ENCODE data around the gene AP3D1.
"Not testable (repeated sequence)": the region's sequence is repeated elsewhere in the genome, so short reads cannot be mapped to it uniquely, and the experiment has no call there.

Gene AP3D1

GRCh38 chr19:2149980-2150793 lies 1.2 kb downstream of the AP3D1 start:
- DNase-seq, result no peak

DNA sequence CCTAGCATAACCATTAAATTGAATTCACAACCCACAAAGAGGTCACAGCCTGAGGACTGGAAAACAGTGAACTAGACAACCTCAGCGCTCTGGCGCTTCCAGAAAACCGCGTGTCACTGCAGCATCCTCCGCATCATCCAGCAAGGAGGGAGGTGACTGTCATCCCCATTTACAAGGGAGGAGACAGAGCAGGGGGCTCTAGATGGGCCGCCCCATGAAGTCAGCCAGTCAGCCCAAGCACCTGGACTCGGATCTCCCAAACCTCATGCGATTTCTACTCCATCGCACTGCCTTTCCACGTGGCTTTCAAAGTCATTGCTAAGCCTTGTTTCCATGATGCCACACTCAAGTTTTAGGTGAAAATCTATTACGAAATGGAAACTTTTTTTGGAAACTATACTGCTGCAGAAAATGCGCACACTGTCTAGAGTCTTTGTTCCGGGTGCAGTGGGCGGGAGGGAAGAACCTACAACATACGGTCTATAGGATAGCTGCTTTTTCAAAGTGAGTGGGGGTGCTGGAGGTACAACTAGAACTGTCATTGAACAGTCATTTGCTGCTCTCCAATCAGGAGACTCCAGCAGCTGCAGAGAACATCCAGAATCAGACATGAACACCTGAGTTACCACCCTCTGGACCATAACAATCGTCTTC lies 2.8 kb downstream of the AP3D1 start:
- DNase-seq, result no peak

GRCh38 chr19:2145831-2146241 lies 5.5 kb downstream of the AP3D1 start:
- DNase-seq, result no peak

- no peak for DNase-seq
Observed at GRCh38 chr19:2144190-2144589, 7.2 kb downstream of the AP3D1 start.

- no peak for DNase-seq
Observed at GRCh38 chr19:2142173-2142829, 9.1 kb downstream of the AP3D1 start.

GRCh38 chr19:2140138-2140569 lies 11.2 kb downstream of the AP3D1 start:
- no peak for DNase-seq

- DNase-seq, result no peak
Observed at GRCh38 chr19:2139385-2140137, 11.8 kb downstream of the AP3D1 start.

GRCh38 chr19:2138061-2138728 lies 13.2 kb downstream of the AP3D1 start:
- no peak for DNase-seq

DNA sequence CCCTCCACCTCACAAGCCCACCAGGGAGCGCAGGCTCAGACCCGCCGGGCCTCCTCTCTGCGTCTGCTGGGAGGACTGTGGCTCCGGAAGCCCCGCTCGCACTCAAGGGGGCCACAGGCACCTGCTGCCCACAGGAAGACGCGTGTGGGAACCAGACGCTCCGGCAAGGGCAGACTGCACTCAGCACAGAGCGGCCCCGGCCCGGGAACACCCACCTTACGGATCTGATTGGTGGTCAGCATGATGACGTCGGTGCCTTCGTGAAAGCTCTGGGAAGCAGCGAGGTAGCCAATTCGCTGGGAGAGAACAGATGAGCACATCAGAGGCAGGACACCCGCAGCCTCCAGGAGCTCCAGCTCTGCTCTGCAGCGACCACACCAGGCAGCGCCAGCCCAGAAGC lies 14.6 kb downstream of the AP3D1 start:
- DNase-seq, result no peak

DNA sequence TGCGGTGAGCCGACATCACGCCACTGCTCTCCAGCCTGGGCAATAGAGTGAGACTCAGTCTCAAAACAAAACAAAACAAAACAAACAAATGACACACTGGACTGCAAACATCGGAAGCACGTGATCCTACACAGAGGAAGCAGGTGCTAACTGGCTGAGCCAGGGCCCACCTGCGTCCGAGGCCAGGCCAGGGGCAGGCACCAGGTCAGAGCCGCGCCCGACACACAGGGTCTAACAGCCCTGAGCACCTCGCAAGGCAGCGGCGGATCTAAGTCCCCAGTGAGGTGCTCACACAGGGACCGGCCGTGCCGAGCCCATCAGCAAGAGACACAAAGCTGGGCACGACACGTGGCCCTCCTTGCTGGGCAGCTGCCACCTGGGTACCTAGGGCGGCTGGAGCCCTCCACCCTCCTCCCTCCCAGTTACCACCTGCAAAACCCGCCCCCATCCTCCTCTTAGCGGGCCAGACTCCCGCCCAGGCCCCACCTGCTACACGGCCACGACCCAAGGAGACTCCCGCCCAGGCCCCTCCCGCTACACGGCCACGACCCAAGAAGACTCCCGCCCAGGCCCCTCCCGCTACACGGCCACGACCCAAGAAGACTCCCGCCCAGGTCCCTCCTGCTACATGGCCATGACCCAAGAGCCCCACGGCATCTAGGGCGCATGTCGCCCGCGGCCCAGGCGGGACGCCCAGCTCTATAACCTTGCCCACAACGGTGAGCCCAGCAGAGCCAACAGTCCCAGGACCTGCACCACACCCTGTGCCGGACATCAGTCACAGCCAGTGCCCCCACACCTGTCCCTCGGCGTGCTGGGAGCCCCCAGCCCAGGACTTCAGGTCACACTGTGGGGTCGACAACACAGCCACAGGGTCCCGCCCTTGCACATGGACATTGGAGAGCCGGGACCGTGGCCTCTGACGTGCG lies 15.6 kb downstream of the AP3D1 start:
- no peak for DNase-seq

- DNase-seq, result no peak
Observed at GRCh38 chr19:2132731-2133490, 18.5 kb downstream of the AP3D1 start.

DNA sequence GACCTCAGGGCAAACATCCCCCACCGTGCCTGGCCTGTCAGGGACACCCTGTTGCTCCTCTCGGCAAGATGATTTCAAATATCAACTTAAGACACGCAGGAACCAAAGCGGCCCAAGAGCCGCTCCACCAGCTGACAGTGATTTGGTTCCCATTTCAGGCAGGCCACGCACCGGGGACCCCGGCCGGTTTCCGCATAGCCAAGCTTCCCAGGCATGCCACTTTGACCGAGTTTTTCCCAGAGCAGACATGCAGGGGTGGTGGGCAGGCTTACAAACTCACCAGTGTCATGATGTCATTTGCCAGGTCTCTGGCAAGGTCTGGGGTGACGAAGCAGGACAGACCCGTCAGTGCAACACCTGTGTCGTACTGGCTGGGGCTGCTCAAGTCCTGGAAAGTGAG lies 19.2 kb downstream of the AP3D1 start:
- no peak for DNase-seq

- DNase-seq, result not testable (repeated sequence)
Observed at GRCh38 chr19:2131012-2131975, 20.1 kb downstream of the AP3D1 start.

- no peak for DNase-seq
Observed at GRCh38 chr19:2129892-2130770, 21.2 kb downstream of the AP3D1 start.

DNA sequence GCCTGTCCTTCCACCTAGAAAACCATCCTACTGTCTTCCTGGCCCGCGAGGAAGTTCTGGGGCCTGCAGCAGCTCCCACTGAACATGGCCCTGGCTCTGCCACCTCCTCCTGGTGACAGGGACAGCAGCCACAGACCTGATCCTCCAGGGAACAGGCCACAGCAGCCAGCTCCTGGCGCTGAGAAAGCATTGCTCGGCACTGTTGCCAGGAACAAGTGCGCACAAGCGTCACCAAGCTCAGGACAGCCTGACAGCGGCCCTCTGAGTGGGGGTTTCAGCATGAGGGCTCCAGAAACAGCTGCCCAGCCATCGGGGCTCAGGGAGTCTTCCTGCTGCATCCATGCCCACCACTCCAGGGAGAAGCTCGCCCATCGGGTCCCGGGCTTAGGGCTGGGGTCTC lies 21.9 kb downstream of the AP3D1 start:
- no peak for DNase-seq

DNA sequence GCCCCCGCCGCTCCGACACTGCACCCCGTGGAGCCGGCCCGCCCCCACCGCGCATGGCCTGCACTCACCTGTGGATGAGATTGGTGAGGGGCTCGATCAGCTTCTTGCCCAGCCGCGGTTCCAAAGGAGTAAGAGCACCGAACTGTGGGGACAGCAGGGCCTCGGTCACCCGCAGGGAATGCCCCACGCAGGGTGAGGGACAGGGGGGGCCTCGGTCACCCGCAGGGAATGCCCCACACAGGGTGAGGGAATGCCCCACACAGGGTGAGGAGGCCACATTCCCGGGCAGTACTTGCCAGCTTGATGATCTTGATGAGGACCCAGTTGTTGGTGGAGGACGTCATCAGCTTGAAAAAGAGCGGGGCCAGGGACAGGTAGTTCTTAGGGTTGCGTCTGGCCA lies 22.3 kb downstream of the AP3D1 start:
- no peak for DNase-seq

- not testable (repeated sequence) for DNase-seq
Observed at GRCh38 chr19:2128252-2128651, 23.1 kb downstream of the AP3D1 start.

- DNase-seq, result no peak
Observed at GRCh38 chr19:2127758-2128157, 23.6 kb downstream of the AP3D1 start.

Measured in NCI-H1436 (cell line).